Right lobe of liver (tissue), 4 donors: ENCODE results near the gene MANSC4.
A peak's percentile ranks its signal among the peaks of the same experiment; 100 is the strongest.

Experiments used
- CTCF ChIP-seq, 4 donors: fragments of 200-600 bp in 3 of 4; fragments of 450-650 bp in 1 of 4; IDR thresholded peaks; one replicate each; pipeline versions ENCODE4 v1.5.1 to v1.8.0; 2016 to 2022; ENCODE audit warnings: antibody characterized with exemption in 4 of 4, mild to moderate bottlenecking in 2 of 4
- POLR2A ChIP-seq: fragments of 450-650 bp; IDR thresholded peaks from one replicate; pipeline ENCODE4 v1.6.1; 2017; ENCODE audit warnings: antibody characterized with exemption, mild to moderate bottlenecking
- donor health status: DM: no; HTN: no; CAD: no.
- donor health status: DM: no; HTN: no; CAD: no.
- donor health status: DM: no; HTN: yes; CAD: no.

- TF ChIP-seq CTCF (IDR thresholded peaks at IDR 0.05): peak; percentile 77 to 81 (median 78)
- TF ChIP-seq POLR2A: no peak
These were observed 41.4 kb upstream of the MANSC4 start for GRCh38 chr12:27821259-27821973.
